Sigmoid colon (tissue), 7 donors: ENCODE data around the gene PLIN4. TPM values are rescaled to one million over a fixed set of nuclear protein-coding genes. Genes with fewer than 3 reads are reported as not detected.

ENCODE experiments used
- DNase-seq: peaks from one replicate; pipeline ENCODE4 v3.0.0-alpha.2; 2019
- H3K27ac ChIP-seq, 4 donors: fragments of 200-600 bp; sonication (generic); one replicate each; pipeline ENCODE4 v1.5.1; 2016 to 2019; ENCODE audit warnings: mild to moderate bottlenecking in 1 of 4
- H3K27me3 ChIP-seq, 3 donors: fragments of 200-600 bp; sonication (generic); one replicate each; pipeline ENCODE4 v1.5.1; 2019; ENCODE audit warnings: mild to moderate bottlenecking in 1 of 3
- H3K36me3 ChIP-seq, 4 donors: fragments of 200-600 bp; sonication (generic); one replicate each; pipeline ENCODE4 v1.5.1; 2016 to 2019
- H3K4me1 ChIP-seq, 4 donors: fragments of 200-600 bp; sonication (generic); one replicate each; pipeline ENCODE4 v1.5.1; 2017 to 2019
- H3K4me3 ChIP-seq, 4 donors: fragments of 200-600 bp; sonication (generic); one replicate each; pipeline ENCODE4 v1.5.1; 2017 to 2019; ENCODE audit warnings: mild to moderate bottlenecking in 2 of 4, moderate library complexity in 1 of 4
- H3K9me3 ChIP-seq, 4 donors: fragments of 200-600 bp in 3 of 4; sonication (generic) in 3 of 4; one replicate each; pipeline versions ENCODE4 v1.5.1 to v1.6.1; 2013 to 2019
- EP300 ChIP-seq, 4 donors: sonication (generic); formaldehyde crosslinking; IDR thresholded peaks; one replicate each; pipeline ENCODE4 v1.6.1; 2017; ENCODE audit warnings: antibody characterized with exemption in 4 of 4
- POLR2A ChIP-seq, 2 donors: fragments of 450-650 bp; IDR thresholded peaks; one replicate each; pipeline ENCODE4 v1.6.1; 2016; ENCODE audit warnings: antibody characterized with exemption in 2 of 2, mild to moderate bottlenecking in 2 of 2, moderate library complexity in 2 of 2
- POLR2AphosphoS5 ChIP-seq, 4 donors: sonication (generic); formaldehyde crosslinking; IDR thresholded peaks; one replicate each; pipeline ENCODE4 v1.6.1; 2017; ENCODE audit warnings: antibody characterized with exemption in 4 of 4
- WGBS, 2 donors: extraction: QIAGEN DNeasy Blood & Tissue Kit; methylation state at CpG; one replicate each; pipeline ENCODE4 v1.1.7; 2013; 5-methylcytosine and 5-hydroxymethylcytosine counted together
- intact Hi-C: fragments of 100-400 bp; cut with DNase I; formaldehyde crosslinking; loops from one replicate; pipeline ENCODE4 v1.15.1; 2023
- polyA plus RNA-seq, 3 donors: library from polyadenylated mRNA; stranded (reverse); fragments of 200-250 nt; gene quantifications; one replicate each; pipeline ENCODE4 v1.2.3, GENCODE V29; 2013
- total RNA-seq, 4 donors: library from RNA; depleted of rRNA; stranded (reverse); fragments of >200 nt; gene quantifications; one replicate each; pipeline ENCODE4 v1.1.0, GENCODE V29; 2016
- TF ChIP-seq, protein P1 (sequence below), 4 experiments: fragments of 450-650 bp in 3 of 4; fragments of 200-600 bp in 1 of 4; IDR thresholded peaks; one replicate each; pipeline ENCODE4 v1.5.1; 2016 to 2019; ENCODE audit warnings: antibody characterized with exemption in 4 of 4, mild to moderate bottlenecking in 3 of 4, moderate library complexity in 2 of 4
- donor health status: healthy with polysubstance abuse.
- donor health status: Bipolar disorder and iron deficiency.
- donor health status: healthy.

PLIN4 gene
- total and polyA plus RNA-seq, 7 donors, result 0.69 to 71.7 (median 41.3) TPM

GRCh38 chr19:4457654-4458395, 60.5 kb downstream of the PLIN4 start, which contains the start of gene UBXN6:
Gene UBXN6 (minus strand): TSS chr19:4457794. CDS start chr19:4457697, 97 bp downstream.
- 9 to 10% methylated on average over 52 of the region's 52 CpGs for WGBS, 2 donors
- Histone ChIP-seq H3K27ac (peak within 1 kb of the TSS; percentile 88 to 95 (median 94)), H3K9me3 (no peaks in the 10 kb centered on the region), H3K4me3 (peak within 1 kb of the TSS; percentile 51 to 82 (median 76)), H3K4me1 (peaks cover 0 to 26% (median 25%) of the 10 kb centered on the region in 4 donors), H3K27me3 (no peaks in the 10 kb centered on the region), H3K36me3 (peaks cover 11 to 15% (median 13%) of the 10 kb centered on the region in 4 donors)
- DNase-seq, result peak; percentile 99
- peak in 3 of 4 donors; percentile 42 to 72 (median 43) for TF ChIP-seq POLR2AphosphoS5 (IDR thresholded peaks at IDR 0.05)
- no peak for TF ChIP-seq POLR2A (IDR thresholded peaks at IDR 0.05)
- intact Hi-C loops, result loop anchor here (2.0 to 5.0 kb wide), 2 partner anchors 53 to 59 kb away; partner anchors contain the start of gene PLIN4

- Histone ChIP-seq H3K9me3 (no peaks in the 10 kb centered on the region), H3K4me1 (peaks cover 0 to 26% (median 25%) of the 10 kb centered on the region in 4 donors), H3K4me3 (peak overlapping the region; percentile 51 to 82 (median 76)), H3K27me3 (no peaks in the 10 kb centered on the region), H3K27ac (peak overlapping the region; percentile 88 to 95 (median 94)), H3K36me3 (peaks cover 19 to 22% (median 21%) of the 10 kb centered on the region in 4 donors)
- 2 to 3% methylated on average over 50 to 51 of the region's 53 CpGs for WGBS, 2 donors
- TF ChIP-seq POLR2A (IDR thresholded peaks at IDR 0.05) (no peak), POLR2AphosphoS5 (IDR thresholded peaks at IDR 0.05) (no peak), EP300 (IDR thresholded peaks at IDR 0.05) (no peak)
- TF ChIP-seq, protein P1, sequence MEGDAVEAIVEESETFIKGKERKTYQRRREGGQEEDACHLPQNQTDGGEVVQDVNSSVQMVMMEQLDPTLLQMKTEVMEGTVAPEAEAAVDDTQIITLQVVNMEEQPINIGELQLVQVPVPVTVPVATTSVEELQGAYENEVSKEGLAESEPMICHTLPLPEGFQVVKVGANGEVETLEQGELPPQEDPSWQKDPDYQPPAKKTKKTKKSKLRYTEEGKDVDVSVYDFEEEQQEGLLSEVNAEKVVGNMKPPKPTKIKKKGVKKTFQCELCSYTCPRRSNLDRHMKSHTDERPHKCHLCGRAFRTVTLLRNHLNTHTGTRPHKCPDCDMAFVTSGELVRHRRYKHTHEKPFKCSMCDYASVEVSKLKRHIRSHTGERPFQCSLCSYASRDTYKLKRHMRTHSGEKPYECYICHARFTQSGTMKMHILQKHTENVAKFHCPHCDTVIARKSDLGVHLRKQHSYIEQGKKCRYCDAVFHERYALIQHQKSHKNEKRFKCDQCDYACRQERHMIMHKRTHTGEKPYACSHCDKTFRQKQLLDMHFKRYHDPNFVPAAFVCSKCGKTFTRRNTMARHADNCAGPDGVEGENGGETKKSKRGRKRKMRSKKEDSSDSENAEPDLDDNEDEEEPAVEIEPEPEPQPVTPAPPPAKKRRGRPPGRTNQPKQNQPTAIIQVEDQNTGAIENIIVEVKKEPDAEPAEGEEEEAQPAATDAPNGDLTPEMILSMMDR (IDR thresholded peaks at IDR 0.05), result no peak
- intact Hi-C loops, result loop anchor here (2.0 to 5.0 kb wide), 2 partner anchors 52 to 60 kb away; partner anchors contain the start of gene PLIN4
- DNase-seq, result no peak
Observed at GRCh38 chr19:4456843-4457653, 61.2 kb downstream of the PLIN4 start.

DNA sequence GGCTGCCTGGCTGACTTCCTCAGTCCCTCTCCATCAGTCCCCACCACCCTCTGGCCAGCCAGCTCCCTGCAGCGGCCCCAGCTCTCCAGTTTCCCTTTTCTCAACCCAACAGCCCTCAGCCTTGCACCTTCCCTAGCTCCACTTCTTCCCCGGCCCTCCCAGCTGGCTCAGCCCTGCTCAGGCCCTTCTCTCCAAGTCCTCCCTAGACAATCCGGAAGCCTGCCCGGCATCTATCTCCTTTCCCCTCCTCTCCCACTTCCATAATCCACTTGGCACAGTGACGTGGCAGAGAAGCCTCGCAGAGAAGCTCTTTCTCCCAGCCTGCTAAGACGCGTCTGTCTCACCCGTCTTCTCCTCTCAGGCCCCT, 61.8 kb downstream of the PLIN4 start:
- Histone ChIP-seq H3K27ac (peak overlapping the region; percentile 88 to 95 (median 94)), H3K9me3 (no peaks in the 10 kb centered on the region), H3K36me3 (peaks cover 25 to 28% (median 27%) of the 10 kb centered on the region in 4 donors), H3K27me3 (no peaks in the 10 kb centered on the region), H3K4me3 (peak overlapping the region; percentile 51 to 82 (median 76)), H3K4me1 (peaks cover 0 to 26% (median 25%) of the 10 kb centered on the region in 4 donors)
- whole genome bisulfite sequencing, 2 donors, result 7 to 9% methylated on average over 9 of the region's 9 CpGs
- TF ChIP-seq, protein P1 (IDR thresholded peaks at IDR 0.05), result no peak
- TF ChIP-seq POLR2AphosphoS5 (IDR thresholded peaks at IDR 0.05), result peak in 1 of 4 donors; percentile 43
- peak; percentile 80 for DNase-seq
- intact Hi-C loops, result loop anchor here (2.0 to 5.0 kb wide), 2 partner anchors 52 to 61 kb away; partner anchors contain the start of gene PLIN4

- WGBS, 2 donors, result 58 to 62% methylated on average over 15 of the region's 15 CpGs
- H3K4me3 ChIP-seq, result peak overlapping the region; percentile 51 to 82 (median 76)
- no peaks in the 10 kb centered on the region for H3K27me3 ChIP-seq
- H3K9me3 ChIP-seq, result no peaks in the 10 kb centered on the region
- peak; percentile 27 to 71 (median 37) for TF ChIP-seq POLR2AphosphoS5 (IDR thresholded peaks at IDR 0.05)
- no peak for TF ChIP-seq POLR2A (IDR thresholded peaks at IDR 0.05)
- peak in 1 of 4 donors; percentile 9 for TF ChIP-seq EP300 (IDR thresholded peaks at IDR 0.05)
- peaks cover 29 to 34% (median 32%) of the 10 kb centered on the region in 4 donors for H3K36me3 ChIP-seq
- peak overlapping the region; percentile 88 to 95 (median 94) for H3K27ac ChIP-seq
- H3K4me1 ChIP-seq, result peaks cover 0 to 26% (median 25%) of the 10 kb centered on the region in 4 donors
- intact Hi-C loops, result loop anchor here (2.0 to 5.0 kb wide), 2 partner anchors 51 to 61 kb away; partner anchors contain the start of gene PLIN4
- peak; percentile 95 for DNase-seq
Observed at GRCh38 chr19:4455719-4456475, 62.4 kb downstream of the PLIN4 start.
